ENCODE results near the gene HSPBP1.

DNA sequence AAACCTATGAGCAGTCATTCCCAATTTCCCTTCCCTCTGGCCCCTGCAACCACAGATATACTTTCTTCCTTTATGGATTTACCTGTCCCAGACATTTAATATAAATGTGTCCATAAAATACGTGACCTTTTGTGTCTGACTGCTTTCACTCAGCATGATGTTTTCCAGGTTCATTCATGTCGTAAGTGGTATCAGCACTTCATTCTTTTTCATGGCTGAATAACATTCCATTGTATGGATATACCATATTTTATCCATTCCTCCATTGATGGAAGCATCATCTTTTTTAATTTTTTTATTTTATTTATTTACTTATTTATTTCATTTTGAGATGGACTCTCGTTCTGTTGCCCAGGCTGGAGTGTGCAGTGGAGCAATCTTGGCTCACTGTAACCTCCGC lies 13.1 kb downstream of the HSPBP1 start:
- TF ChIP-seq, protein P1, sequence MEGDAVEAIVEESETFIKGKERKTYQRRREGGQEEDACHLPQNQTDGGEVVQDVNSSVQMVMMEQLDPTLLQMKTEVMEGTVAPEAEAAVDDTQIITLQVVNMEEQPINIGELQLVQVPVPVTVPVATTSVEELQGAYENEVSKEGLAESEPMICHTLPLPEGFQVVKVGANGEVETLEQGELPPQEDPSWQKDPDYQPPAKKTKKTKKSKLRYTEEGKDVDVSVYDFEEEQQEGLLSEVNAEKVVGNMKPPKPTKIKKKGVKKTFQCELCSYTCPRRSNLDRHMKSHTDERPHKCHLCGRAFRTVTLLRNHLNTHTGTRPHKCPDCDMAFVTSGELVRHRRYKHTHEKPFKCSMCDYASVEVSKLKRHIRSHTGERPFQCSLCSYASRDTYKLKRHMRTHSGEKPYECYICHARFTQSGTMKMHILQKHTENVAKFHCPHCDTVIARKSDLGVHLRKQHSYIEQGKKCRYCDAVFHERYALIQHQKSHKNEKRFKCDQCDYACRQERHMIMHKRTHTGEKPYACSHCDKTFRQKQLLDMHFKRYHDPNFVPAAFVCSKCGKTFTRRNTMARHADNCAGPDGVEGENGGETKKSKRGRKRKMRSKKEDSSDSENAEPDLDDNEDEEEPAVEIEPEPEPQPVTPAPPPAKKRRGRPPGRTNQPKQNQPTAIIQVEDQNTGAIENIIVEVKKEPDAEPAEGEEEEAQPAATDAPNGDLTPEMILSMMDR (IDR thresholded peaks at IDR 0.05 in 4 of 5, conservative IDR thresholded peaks at IDR 0.05 in 1 of 5), result no peak
- no peak for TF ChIP-seq POLR2A (IDR thresholded peaks at IDR 0.05)
